Mesenchymal stem cell (in vitro differentiated cells and primary cell): ENCODE data around the gene KREMEN1.

ENCODE experiments used
- DNase-seq: peaks from one replicate; pipeline ENCODE4 v3.0.0-alpha.2; 2013
- H2AFZ ChIP-seq: one replicate; pipeline ENCODE4 v1.6.1; 2013; ENCODE audit warnings: low read depth, mild to moderate bottlenecking, control low read depth, inconsistent platforms, low read length, moderate library complexity
- H2AK5ac ChIP-seq: 2 replicates; pipeline ENCODE4 v1.6.1; 2013; ENCODE audit warnings: low read length, moderate library complexity, mild to moderate bottlenecking, inconsistent platforms; ENCODE audit not compliant: severe bottlenecking
- H2BK120ac ChIP-seq: one replicate; pipeline ENCODE4 v1.6.1; 2013; ENCODE audit warnings: low read depth, mild to moderate bottlenecking, inconsistent platforms, low read length, moderate library complexity
- H2BK12ac ChIP-seq, 2 experiments: one replicate each; pipeline ENCODE4 v1.6.1; 2013; ENCODE audit warnings: inconsistent platforms in 2 of 2, low read length in 2 of 2, mild to moderate bottlenecking in 2 of 2, moderate library complexity in 2 of 2, control low read depth in 1 of 2
- H2BK15ac ChIP-seq: one replicate; pipeline ENCODE4 v1.6.1; 2013; ENCODE audit warnings: mild to moderate bottlenecking, low read depth, inconsistent platforms; ENCODE audit not compliant: poor library complexity, severe bottlenecking
- H2BK5ac ChIP-seq: 2 replicates; pipeline ENCODE4 v1.6.1; 2013; ENCODE audit warnings: low read depth, mild to moderate bottlenecking, low read length, control low read depth, inconsistent platforms; ENCODE audit not compliant: poor library complexity, severe bottlenecking
- H3K14ac ChIP-seq, 2 experiments: one replicate each; pipeline ENCODE4 v1.6.1; 2013; ENCODE audit warnings: inconsistent platforms in 2 of 2, low read length in 2 of 2, control low read depth in 1 of 2, mild to moderate bottlenecking in 1 of 2, moderate library complexity in 1 of 2
- H3K18ac ChIP-seq, 2 experiments: one replicate each; pipeline ENCODE4 v1.6.1; 2013; ENCODE audit warnings: inconsistent platforms in 2 of 2, low read length in 2 of 2, control low read depth in 1 of 2, low read depth in 1 of 2, mild to moderate bottlenecking in 1 of 2
- H3K23ac ChIP-seq, 2 experiments: one replicate each; pipeline ENCODE4 v1.6.1; 2013; ENCODE audit warnings: inconsistent platforms in 2 of 2, low read length in 2 of 2, mild to moderate bottlenecking in 2 of 2, moderate library complexity in 2 of 2, control low read depth in 1 of 2
- H3K27ac ChIP-seq: 2 replicates; pipeline ENCODE4 v1.5.1; 2013; ENCODE audit warnings: mild to moderate bottlenecking, moderate library complexity, low read length, control low read depth, inconsistent platforms; ENCODE audit not compliant: poor library complexity, severe bottlenecking
- H3K27me3 ChIP-seq, 2 experiments: 2 replicates each; pipeline versions ENCODE4 v1.6.1 to v1.7.0; 2013; ENCODE audit warnings: low read length in 2 of 2, mild to moderate bottlenecking in 2 of 2, moderate library complexity in 2 of 2, control low read depth in 1 of 2, inconsistent platforms in 1 of 2; ENCODE audit not compliant: control insufficient read depth in 1 of 2, insufficient read depth in 1 of 2
- H3K36me3 ChIP-seq, 2 experiments: 2 replicates each; pipeline versions ENCODE4 v1.6.1 to v1.7.0; 2013; ENCODE audit warnings: low read length in 2 of 2, control low read depth in 1 of 2, inconsistent platforms in 1 of 2, low read depth in 1 of 2, mild to moderate bottlenecking in 1 of 2; ENCODE audit not compliant: insufficient read depth in 2 of 2, control insufficient read depth in 1 of 2
- H3K4ac ChIP-seq, 2 experiments: one replicate each; pipeline ENCODE4 v1.6.1; 2013; ENCODE audit warnings: inconsistent platforms in 2 of 2, low read length in 2 of 2, mild to moderate bottlenecking in 2 of 2, moderate library complexity in 2 of 2, control low read depth in 1 of 2, low read depth in 1 of 2
- H3K4me1 ChIP-seq: 2 replicates; pipeline ENCODE4 v1.6.1; 2013; ENCODE audit warnings: low read depth, low read length, control low read depth; ENCODE audit not compliant: control insufficient read depth, insufficient read depth
- H3K4me2 ChIP-seq: 2 replicates; pipeline ENCODE4 v1.6.1; 2013; ENCODE audit warnings: low read length, mild to moderate bottlenecking, inconsistent platforms; ENCODE audit not compliant: poor library complexity, severe bottlenecking
- H3K4me3 ChIP-seq, 2 experiments: 2 replicates each; pipeline versions ENCODE4 v1.5.1 to v1.7.0; 2013; ENCODE audit warnings: low read length in 2 of 2, mild to moderate bottlenecking in 2 of 2, control low read depth in 1 of 2, low read depth in 1 of 2; ENCODE audit not compliant: insufficient read depth in 1 of 2
- H3K79me1 ChIP-seq: replicated peaks from 2 replicates; pipeline ENCODE4 v1.6.1; 2013; ENCODE audit warnings: mild to moderate bottlenecking, control low read depth, low read length, inconsistent platforms; ENCODE audit not compliant: poor library complexity, severe bottlenecking
- H3K9ac ChIP-seq: 2 replicates; pipeline ENCODE4 v1.7.0; 2013; ENCODE audit warnings: mild to moderate bottlenecking, low read length, moderate library complexity
- H3K9me3 ChIP-seq: 2 replicates; pipeline ENCODE4 v1.7.0; 2013; ENCODE audit warnings: mild to moderate bottlenecking, low read length; ENCODE audit not compliant: control insufficient read depth
- H4K8ac ChIP-seq: one replicate; pipeline ENCODE4 v1.6.1; 2013; ENCODE audit warnings: inconsistent platforms, mild to moderate bottlenecking, low read length, moderate library complexity
- H4K91ac ChIP-seq: one replicate; pipeline ENCODE4 v1.6.1; 2013; ENCODE audit warnings: mild to moderate bottlenecking, low read length, inconsistent platforms
- WGBS: methylation state at CpG from one replicate; pipeline ENCODE4 v1.1.7; 2013; ENCODE audit warnings: mixed read lengths; 5-methylcytosine and 5-hydroxymethylcytosine counted together

KREMEN1 gene

DNA sequence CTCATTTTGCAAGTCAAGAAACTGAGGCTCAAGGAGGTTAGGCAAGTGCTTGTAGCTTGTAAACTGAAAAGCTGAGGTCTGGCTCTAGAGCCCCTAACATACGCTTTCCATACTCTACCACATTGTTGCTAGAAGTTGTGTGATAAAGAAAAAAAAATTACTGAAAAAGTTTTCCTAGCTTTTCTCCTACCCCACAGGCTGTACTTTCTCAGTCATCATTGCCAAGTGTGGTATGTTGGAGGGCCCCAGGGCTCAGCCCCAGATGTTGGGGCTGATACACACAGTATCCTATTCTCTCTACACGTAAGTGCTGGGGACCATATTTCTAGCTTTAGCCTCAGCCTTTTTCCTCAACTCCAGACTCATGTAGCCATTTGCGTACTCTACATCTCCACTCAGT lies 16.0 kb downstream of the KREMEN1 start:
- WGBS: 97% methylated on average over 2 of the region's 3 CpGs
- Histone ChIP-seq H2BK5ac (no peak overlapping the region), H4K91ac (no peak overlapping the region), H3K9ac (no peak overlapping the region), H3K4me1 (no peaks in the 10 kb centered on the region), H3K4me3 (no peak overlapping the region), H3K36me3 (no peaks in the 10 kb centered on the region), H3K18ac (no peak overlapping the region), H2BK12ac (no peak overlapping the region), H3K4ac (no peak overlapping the region), H3K4me2 (no peak overlapping the region), H2BK15ac (no peak overlapping the region), H2BK120ac (no peak overlapping the region), H3K27ac (no peak overlapping the region), H2AK5ac (no peak overlapping the region), H3K14ac (no peak overlapping the region), H3K9me3 (no peaks in the 10 kb centered on the region), H3K79me1 (no peaks in the 10 kb centered on the region), H4K8ac (no peak overlapping the region), H3K27me3 (no peaks in the 10 kb centered on the region), H3K23ac (no peak overlapping the region), H2AFZ (no peak overlapping the region)
- DNase-seq: no peak

DNA sequence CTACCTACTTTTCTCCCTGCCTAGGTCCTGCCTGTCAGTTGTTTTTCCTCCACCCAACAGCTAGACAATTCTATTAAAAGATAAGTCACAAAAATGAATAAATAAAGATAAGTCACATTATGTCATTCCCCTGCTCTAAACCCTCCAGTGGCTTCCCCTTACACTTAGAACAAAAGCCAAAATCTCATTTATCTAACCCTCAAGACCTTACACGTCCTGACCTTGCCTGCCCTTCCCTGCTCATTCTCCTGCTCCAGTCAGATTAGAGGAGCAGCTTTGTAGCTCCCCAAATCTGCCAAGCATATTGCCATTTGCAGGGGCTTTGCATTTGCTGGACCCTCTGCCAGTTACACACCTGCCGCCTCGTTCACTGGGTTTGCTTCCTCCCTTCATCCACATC lies 16.7 kb downstream of the KREMEN1 start:
- no peak overlapping the region for H3K27ac ChIP-seq
- no peaks in the 10 kb centered on the region for H3K9me3 ChIP-seq
- H2BK15ac ChIP-seq: no peak overlapping the region
- H3K18ac ChIP-seq: no peak overlapping the region
- H3K4me2 ChIP-seq: no peak overlapping the region
- DNase-seq: no peak
- H2AK5ac ChIP-seq: no peak overlapping the region
- H2BK5ac ChIP-seq: no peak overlapping the region
- H3K36me3 ChIP-seq: no peaks in the 10 kb centered on the region
- H3K14ac ChIP-seq: no peak overlapping the region
- no peak overlapping the region for H2AFZ ChIP-seq
- H4K91ac ChIP-seq: no peak overlapping the region
- no peaks in the 10 kb centered on the region for H3K79me1 ChIP-seq
- no peaks in the 10 kb centered on the region for H3K27me3 ChIP-seq
- no peak overlapping the region for H3K4me3 ChIP-seq
- H4K8ac ChIP-seq: no peak overlapping the region
- peak overlapping the region in 1 of 2 experiments; percentile 29 for H3K23ac ChIP-seq
- H3K9ac ChIP-seq: no peak overlapping the region
- no peak overlapping the region for H2BK12ac ChIP-seq
- WGBS: 73% methylated on average over 3 of the region's 3 CpGs
- H3K4me1 ChIP-seq: no peaks in the 10 kb centered on the region
- H3K4ac ChIP-seq: no peak overlapping the region
- no peak overlapping the region for H2BK120ac ChIP-seq

GRCh38 chr22:29090039-29090438 lies 17.2 kb downstream of the KREMEN1 start:
- no peak overlapping the region for H2BK5ac ChIP-seq
- no peak overlapping the region for H2BK15ac ChIP-seq
- no peak overlapping the region for H2AFZ ChIP-seq
- H3K4ac ChIP-seq: no peak overlapping the region
- WGBS: 92% methylated on average over 3 of the region's 3 CpGs
- H2BK12ac ChIP-seq: no peak overlapping the region
- H3K14ac ChIP-seq: no peak overlapping the region
- no peak overlapping the region for H4K8ac ChIP-seq
- H3K79me1 ChIP-seq: no peaks in the 10 kb centered on the region
- no peak overlapping the region for H2BK120ac ChIP-seq
- no peaks in the 10 kb centered on the region for H3K9me3 ChIP-seq
- no peak overlapping the region for H2AK5ac ChIP-seq
- H3K9ac ChIP-seq: no peak overlapping the region
- peaks cover 0 to 2% of the 10 kb centered on the region in 2 experiments for H3K36me3 ChIP-seq
- no peak overlapping the region for H3K27ac ChIP-seq
- no peaks in the 10 kb centered on the region for H3K27me3 ChIP-seq
- H3K4me2 ChIP-seq: no peak overlapping the region
- no peak overlapping the region for H3K18ac ChIP-seq
- no peak overlapping the region for H3K23ac ChIP-seq
- no peak overlapping the region for H4K91ac ChIP-seq
- H3K4me3 ChIP-seq: no peak overlapping the region
- DNase-seq: no peak
- no peaks in the 10 kb centered on the region for H3K4me1 ChIP-seq

GRCh38 chr22:29092243-29092642 lies 19.4 kb downstream of the KREMEN1 start:
- Histone ChIP-seq H3K4me3 (no peak overlapping the region), H3K4me1 (peaks cover 3% of the 10 kb centered on the region), H2AFZ (no peak overlapping the region), H4K8ac (no peak overlapping the region), H3K4me2 (no peak overlapping the region), H3K4ac (no peak overlapping the region), H3K36me3 (peaks cover 0 to 8% of the 10 kb centered on the region in 2 experiments), H3K18ac (no peak overlapping the region), H3K23ac (no peak overlapping the region), H3K27me3 (no peaks in the 10 kb centered on the region), H2AK5ac (no peak overlapping the region), H3K9me3 (no peaks in the 10 kb centered on the region), H2BK5ac (no peak overlapping the region), H2BK120ac (no peak overlapping the region), H3K9ac (no peak overlapping the region), H2BK15ac (no peak overlapping the region), H4K91ac (no peak overlapping the region), H3K79me1 (no peaks in the 10 kb centered on the region), H2BK12ac (no peak overlapping the region), H3K27ac (no peak overlapping the region), H3K14ac (no peak overlapping the region)
- 96% methylated on average over 3 of the region's 4 CpGs for WGBS
- no peak for DNase-seq
